GM12878 (cell line): ENCODE measurements around the gene HSFX3. TPM values are rescaled to one million over a fixed set of nuclear protein-coding genes. Genes with fewer than 3 reads are reported as not detected.

Source experiments
- ATAC-seq: fragments of 200-7000 bp; cut with Tn5 transposase; 3 replicates; pipeline ENCODE4 v1.9.1; 2020; ENCODE audit warnings: mild to moderate bottlenecking, moderate library complexity
- BruUV-seq: library from RNA; stranded (reverse); fragments of 400-500 nt; replicated peaks from 2 replicates; lab custom pipeline; 2021; lab: Mats Ljungman, UMichigan
- CTCF ChIA-PET: fragments of 300-600 bp; sonication (Branson Sonifier 250); formaldehyde crosslinking; extraction: SDS; loops from one replicate; lab custom pipeline; 2021; ENCODE audit warnings: inconsistent platforms; lab: Yijun Ruan, JAX
- POLR2A ChIA-PET: fragments of 350-600 bp; formaldehyde crosslinking; extraction: SDS; loops from one replicate; lab custom pipeline; 2021; ENCODE audit warnings: inconsistent platforms; lab: Charles Lee
- RAD21 ChIA-PET: fragments of 300-600 bp; sonication (Branson Sonifier 250); formaldehyde crosslinking; loops from one replicate; lab custom pipeline; 2023; ENCODE audit warnings: antibody characterized with exemption; ENCODE audit not compliant: unreplicated experiment; lab: Charles Lee
- SMC1A ChIA-PET: fragments of 300-600 bp; sonication (Branson Sonifier 250); formaldehyde crosslinking; loops from one replicate; lab custom pipeline; 2023; ENCODE audit not compliant: unreplicated experiment, uncharacterized antibody; lab: Charles Lee
- DNase-seq: peaks from one replicate; pipeline ENCODE4 v3.0.0-alpha.2; 2011; ENCODE audit warnings: low read depth, low spot score
- FAIRE-seq: peaks from 3 replicates; lab custom pipeline; 2011; peaks lifted over from hg19 to GRCh38; lab: Jason Lieb, UNC
- H2AFZ ChIP-seq: 2 replicates; pipeline ENCODE4 v1.6.0; 2011; ENCODE audit warnings: low read depth, low read length, control low read depth; ENCODE audit not compliant: control insufficient read depth
- H3K27ac ChIP-seq: 2 replicates; pipeline ENCODE4 v1.5.1; 2011; ENCODE audit warnings: control low read depth; ENCODE audit not compliant: control insufficient read depth, insufficient read depth
- H3K27me3 ChIP-seq, 2 experiments: replicated peaks in 1 of 2; 2 replicates each; pipeline versions ENCODE4 v1.6.0 to v1.6.1; 2011; ENCODE audit warnings: low read length in 1 of 2; ENCODE audit not compliant: control insufficient read depth in 2 of 2, insufficient read depth in 2 of 2
- H3K36me3 ChIP-seq, 2 experiments: 2 replicates each; pipeline ENCODE4 v1.5.1; 2011; ENCODE audit warnings: low read length in 1 of 2; ENCODE audit not compliant: control insufficient read depth in 2 of 2, insufficient read depth in 2 of 2
- H3K4me1 ChIP-seq: 2 replicates; pipeline ENCODE4 v1.6.1; 2011; ENCODE audit warnings: mild to moderate bottlenecking, low read length, moderate library complexity, mixed read lengths; ENCODE audit not compliant: control insufficient read depth, insufficient read depth
- H3K4me2 ChIP-seq: 2 replicates; pipeline ENCODE4 v1.6.0; 2011; ENCODE audit warnings: control low read depth; ENCODE audit not compliant: control insufficient read depth, insufficient read depth
- H3K4me3 ChIP-seq: fragments of 200-600 bp; sonication (generic); 2 replicates; pipeline ENCODE4 v1.5.1; 2016
- H3K79me2 ChIP-seq: 2 replicates; pipeline ENCODE4 v1.6.0; 2011; ENCODE audit warnings: low read length; ENCODE audit not compliant: control insufficient read depth, insufficient read depth
- H3K9ac ChIP-seq: 2 replicates; pipeline ENCODE4 v1.8.0; 2011; ENCODE audit warnings: low read length, control low read depth, mixed read lengths; ENCODE audit not compliant: control insufficient read depth, insufficient read depth
- H3K9me3 ChIP-seq: replicated peaks from 3 replicates; pipeline ENCODE4 v1.5.1; 2011; ENCODE audit warnings: mild to moderate bottlenecking, low read length; ENCODE audit not compliant: control insufficient read depth, insufficient read depth
- H4K20me1 ChIP-seq: 2 replicates; pipeline ENCODE4 v1.6.0; 2011; ENCODE audit not compliant: control insufficient read depth, insufficient read depth
- ATF7 ChIP-seq: fragments of 450-650 bp; IDR thresholded peaks from 2 replicates; pipeline ENCODE4 v1.6.1; 2016; ENCODE audit warnings: low read depth, mild to moderate bottlenecking
- DPF2 ChIP-seq: fragments of 450-650 bp; IDR thresholded peaks from 2 replicates; pipeline ENCODE4 v1.6.1; 2017; ENCODE audit warnings: mild to moderate bottlenecking
- IKZF1 ChIP-seq: fragments of 450-650 bp; conservative IDR thresholded peaks from 2 replicates; pipeline ENCODE4 v1.6.1; 2017; ENCODE audit warnings: antibody characterized with exemption, mild to moderate bottlenecking
- JUND ChIP-seq: IDR thresholded peaks from 2 replicates; pipeline ENCODE4 v1.6.1; 2012; ENCODE audit warnings: low read depth, mild to moderate bottlenecking, low read length, improper control_type of control experiment, moderate library complexity
- SKIL ChIP-seq: fragments of 450-650 bp; IDR thresholded peaks from 2 replicates; pipeline ENCODE4 v1.6.1; 2017; ENCODE audit warnings: mild to moderate bottlenecking, low read depth, inconsistent platforms; ENCODE audit not compliant: poor library complexity, severe bottlenecking
- ZBED1 ChIP-seq: IDR thresholded peaks from 2 replicates; pipeline ENCODE4 v1.6.1; 2016; ENCODE audit warnings: borderline replicate concordance
- ZNF274 ChIP-seq: IDR thresholded peaks from one replicate; pipeline ENCODE4 v1.8.0; 2011; ENCODE audit not compliant: insufficient read length, insufficient read depth
- ZNF384 ChIP-seq: IDR thresholded peaks from 2 replicates; pipeline ENCODE4 v1.6.1; 2012; ENCODE audit warnings: low read depth, mild to moderate bottlenecking, low read length, improper control_type of control experiment, borderline replicate concordance
- WGBS: methylation state at CpG from one replicate; pipeline ENCODE4 v1.1.6; 2016; ENCODE audit warnings: low lambda C conversion rate; ENCODE audit not compliant: insufficient replicate concordance, insufficient coverage; ENCODE audit errors: missing lambda C conversion rate; 5-methylcytosine and 5-hydroxymethylcytosine counted together
- in situ Hi-C: fragments of 300-500 bp; cut with MboI; formaldehyde crosslinking; loops from 9 replicates; pipeline ENCODE4 v1.14.3; 2018; ENCODE audit warnings: mixed read lengths
- intact Hi-C: fragments of 100-400 bp; cut with micrococcal nuclease; formaldehyde crosslinking; loops from one replicate; pipeline ENCODE4 v1.14.2; 2022; ENCODE audit not compliant: unreplicated experiment
- polyA plus RNA-seq, 11 experiments: library from polyadenylated mRNA; depleted of rRNA in 4 of 11; unstranded in 6 of 11; stranded (reverse) in 5 of 11; fragments of >200 nt; fragmentation: Nextera tagmentation in 4 of 11; fragmentation: Illumina TruSeq in 1 of 11; extraction: Ambion mirVana in 4 of 11; extraction: Trizol in 1 of 11; gene quantifications; 1 replicate in 1 of 11; 2 replicates in 10 of 11; pipeline versions ENCODE4 v1.2.1 to v1.2.3, GENCODE V29; 2011 to 2016; ENCODE audit warnings: inconsistent platforms in 2 of 11, missing spikeins in 2 of 11, low read depth in 1 of 11
- total RNA-seq, 4 experiments: library from RNA; depleted of rRNA in 3 of 4; stranded (reverse); fragments of >200 nt in 3 of 4; fragmentation: Illumina TruSeq in 1 of 4; extraction: Trizol in 1 of 4; gene quantifications; 2 replicates each; pipeline versions ENCODE4 v1.2.1 to v1.2.3, GENCODE V29; 2013 to 2021
- TF ChIP-seq, protein P1 (sequence below): fragments of 150-350 bp; IDR thresholded peaks from 2 replicates; pipeline ENCODE4 v1.6.1; 2016; ENCODE audit warnings: low read depth, low read length

HSFX3 gene
- total and polyA plus RNA-seq, 10 of the 15 experiments (the other 5 are each of a cell fraction or from before 2014, with no cell fraction given): 0.05 to 0.40 (median 0.29) TPM; not detected in 5

- no TSS peak for BruUV-seq
Observed at GRCh38 chrX:149522916-149523315, 26.8 kb downstream of the HSFX3 start.

More at GRCh38 chrX:149522916-149523315, 26.8 kb downstream of the HSFX3 start:
- H2AFZ ChIP-seq: no peak overlapping the region
- no peaks in the 10 kb centered on the region for H3K27me3 ChIP-seq
- H3K9ac ChIP-seq: no peak overlapping the region
- no peak overlapping the region for H3K4me3 ChIP-seq
- ATAC-seq (no peak), DNase-seq (no peak), FAIRE-seq (no peak)
- TF ChIP-seq ATF7: peak; percentile 77
- 0 out of 2 replicates have a peak, but pooled peaks have one; percentile 13 for TF ChIP-seq IKZF1
- TF ChIP-seq JUND: no peak
- no peak for TF ChIP-seq ZNF384
- TF ChIP-seq ZBED1: no peak
- TF ChIP-seq SKIL: no peak
- TF ChIP-seq, protein P1, sequence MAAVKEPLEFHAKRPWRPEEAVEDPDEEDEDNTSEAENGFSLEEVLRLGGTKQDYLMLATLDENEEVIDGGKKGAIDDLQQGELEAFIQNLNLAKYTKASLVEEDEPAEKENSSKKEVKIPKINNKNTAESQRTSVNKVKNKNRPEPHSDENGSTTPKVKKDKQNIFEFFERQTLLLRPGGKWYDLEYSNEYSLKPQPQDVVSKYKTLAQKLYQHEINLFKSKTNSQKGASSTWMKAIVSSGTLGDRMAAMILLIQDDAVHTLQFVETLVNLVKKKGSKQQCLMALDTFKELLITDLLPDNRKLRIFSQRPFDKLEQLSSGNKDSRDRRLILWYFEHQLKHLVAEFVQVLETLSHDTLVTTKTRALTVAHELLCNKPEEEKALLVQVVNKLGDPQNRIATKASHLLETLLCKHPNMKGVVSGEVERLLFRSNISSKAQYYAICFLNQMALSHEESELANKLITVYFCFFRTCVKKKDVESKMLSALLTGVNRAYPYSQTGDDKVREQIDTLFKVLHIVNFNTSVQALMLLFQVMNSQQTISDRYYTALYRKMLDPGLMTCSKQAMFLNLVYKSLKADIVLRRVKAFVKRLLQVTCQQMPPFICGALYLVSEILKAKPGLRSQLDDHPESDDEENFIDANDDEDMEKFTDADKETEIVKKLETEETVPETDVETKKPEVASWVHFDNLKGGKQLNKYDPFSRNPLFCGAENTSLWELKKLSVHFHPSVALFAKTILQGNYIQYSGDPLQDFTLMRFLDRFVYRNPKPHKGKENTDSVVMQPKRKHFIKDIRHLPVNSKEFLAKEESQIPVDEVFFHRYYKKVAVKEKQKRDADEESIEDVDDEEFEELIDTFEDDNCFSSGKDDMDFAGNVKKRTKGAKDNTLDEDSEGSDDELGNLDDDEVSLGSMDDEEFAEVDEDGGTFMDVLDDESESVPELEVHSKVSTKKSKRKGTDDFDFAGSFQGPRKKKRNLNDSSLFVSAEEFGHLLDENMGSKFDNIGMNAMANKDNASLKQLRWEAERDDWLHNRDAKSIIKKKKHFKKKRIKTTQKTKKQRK: no peak
- no peak for TF ChIP-seq ZNF274
- no peak for TF ChIP-seq DPF2
- WGBS: 29% methylated on average over 2 of the region's 2 CpGs
- H3K9me3 ChIP-seq: no peaks in the 10 kb centered on the region
- no peaks in the 10 kb centered on the region for H3K36me3 ChIP-seq
- CTCF ChIA-PET: interaction anchor here (11.7 kb wide), 1 partner anchor 10 kb away, joined by 88 read pairs; no protein-coding TSS in a partner anchor
- peaks cover 12% of the 10 kb centered on the region for H3K4me1 ChIP-seq
- SMC1A ChIA-PET: interaction anchor here (1.0 to 2.7 kb wide), 2 partner anchors 10 to 49 kb away, joined by 3 to 20 read pairs; no protein-coding TSS in a partner anchor
- no peak overlapping the region for H3K27ac ChIP-seq
- RAD21 ChIA-PET: no interaction called here
- POLR2A ChIA-PET: interaction anchor here (0.9 to 1.7 kb wide), 2 partner anchors 15 to 18 kb away, joined by 3 read pairs; partner anchors contain the start of gene EOLA1
- H3K4me2 ChIP-seq: no peak overlapping the region
- in situ Hi-C loops (loop anchor here (10.0 to 25.0 kb wide), 2 partner anchors 112 to 1164 kb away; partner anchors contain the start of genes MTMR1 and TMEM185A), intact Hi-C loops (no loop called here)
- H4K20me1 ChIP-seq: no peaks in the 10 kb centered on the region
- H3K79me2 ChIP-seq: no peaks in the 10 kb centered on the region
